IMR-90 (cell line): Measurements from ENCODE around the gene VASN.

Experiments
- BHLHE40 ChIP-seq: fragments of 150-350 bp; IDR thresholded peaks from 2 replicates; pipeline ENCODE4 v1.6.1; 2016; ENCODE audit warnings: mild to moderate bottlenecking, low read depth, low read length
- CEBPB ChIP-seq: IDR thresholded peaks from 2 replicates; pipeline ENCODE4 v1.6.1; 2012; ENCODE audit warnings: low read depth, low read length, improper control_type of control experiment
- CTCF ChIP-seq: conservative IDR thresholded peaks from 2 replicates; pipeline ENCODE4 v1.5.1; 2012; ENCODE audit warnings: mild to moderate bottlenecking, low read depth, low read length, improper control_type of control experiment
- ELK1 ChIP-seq: fragments of 150-350 bp; IDR thresholded peaks from 2 replicates; pipeline ENCODE4 v1.6.1; 2016; ENCODE audit warnings: low read depth, mild to moderate bottlenecking, low read length, moderate library complexity, borderline replicate concordance
- FOS ChIP-seq: fragments of 150-350 bp; IDR thresholded peaks from 2 replicates; pipeline ENCODE4 v1.6.1; 2016; ENCODE audit warnings: low read depth, low read length
- MAZ ChIP-seq: IDR thresholded peaks from 2 replicates; pipeline ENCODE4 v1.6.1; 2012; ENCODE audit warnings: low read depth, mild to moderate bottlenecking, low read length, improper control_type of control experiment, moderate library complexity, borderline replicate concordance
- MXI1 ChIP-seq: IDR thresholded peaks from 2 replicates; pipeline ENCODE4 v1.6.1; 2012; ENCODE audit warnings: low read depth, mild to moderate bottlenecking, low read length, moderate library complexity, borderline replicate concordance
- NFE2L2 ChIP-seq: fragments of 150-350 bp; IDR thresholded peaks from 2 replicates; pipeline ENCODE4 v1.6.1; 2016; ENCODE audit warnings: low read depth, mild to moderate bottlenecking, low read length
- POLR2A ChIP-seq: IDR thresholded peaks from 2 replicates; pipeline ENCODE4 v1.6.1; 2012; ENCODE audit warnings: mild to moderate bottlenecking, low read depth, low read length
- RAD21 ChIP-seq: IDR thresholded peaks from 2 replicates; pipeline ENCODE4 v1.6.1; 2012; ENCODE audit warnings: low read length, improper control_type of control experiment
- RCOR1 ChIP-seq: IDR thresholded peaks from 2 replicates; pipeline ENCODE4 v1.6.1; 2012; ENCODE audit warnings: mild to moderate bottlenecking, low read length, improper control_type of control experiment; ENCODE audit not compliant: insufficient replicate concordance
- RFX5 ChIP-seq: IDR thresholded peaks from 2 replicates; pipeline ENCODE4 v1.8.0; 2012; ENCODE audit warnings: low read depth, mild to moderate bottlenecking, low read length, moderate library complexity
- SMC3 ChIP-seq: fragments of 150-350 bp; IDR thresholded peaks from 2 replicates; pipeline ENCODE4 v1.6.1; 2016; ENCODE audit warnings: low read depth, mild to moderate bottlenecking, antibody characterized with exemption, low read length, moderate library complexity
- USF2 ChIP-seq: fragments of 150-350 bp; IDR thresholded peaks from 2 replicates; pipeline ENCODE4 v1.6.1; 2017; ENCODE audit warnings: mild to moderate bottlenecking, antibody characterized with exemption, low read length, low read depth

- TF ChIP-seq CTCF = no peak
- no peak for TF ChIP-seq RCOR1
- no peak for TF ChIP-seq POLR2A
- TF ChIP-seq USF2 = no peak
- TF ChIP-seq FOS = no peak
- no peak for TF ChIP-seq RAD21
- TF ChIP-seq RFX5 = no peak
- no peak for TF ChIP-seq ELK1
- TF ChIP-seq MAZ = no peak
- no peak for TF ChIP-seq MXI1
- no peak for TF ChIP-seq SMC3
- no peak for TF ChIP-seq CEBPB
- TF ChIP-seq NFE2L2 = no peak
- TF ChIP-seq BHLHE40 = no peak
Measured at GRCh38 chr16:4328782-4329775, 42.6 kb upstream of the VASN start.
